DND-41 (cell line): ENCODE data around the gene MESP2.

Experiments used
- ATAC-seq: fragments of 200-7000 bp; cut with Tn5 transposase; 3 replicates; pipeline ENCODE4 v1.9.1; 2021; ENCODE audit warnings: low read depth; ENCODE audit not compliant: insufficient read depth
- DNase-seq: peaks from one replicate; pipeline ENCODE4 v3.0.0-alpha.2; 2020
- H2AFZ ChIP-seq: 2 replicates; pipeline ENCODE4 v1.6.0; 2012; ENCODE audit warnings: low read depth, low read length
- H3K27ac ChIP-seq: 2 replicates; pipeline ENCODE4 v1.5.1; 2012; ENCODE audit warnings: low read length, inconsistent platforms
- H3K27me3 ChIP-seq: fragments of 200-600 bp; sonication (generic); 2 replicates; pipeline ENCODE4 v1.6.0; 2012; ENCODE audit warnings: low read length, mild to moderate bottlenecking, inconsistent platforms; ENCODE audit not compliant: insufficient read depth, poor library complexity
- H3K36me3 ChIP-seq: 2 replicates; pipeline ENCODE4 v1.5.1; 2012; ENCODE audit warnings: low read length, inconsistent platforms; ENCODE audit not compliant: insufficient read depth
- H3K4me1 ChIP-seq: 2 replicates; pipeline ENCODE4 v1.5.1; 2012; ENCODE audit warnings: mild to moderate bottlenecking, low read length; ENCODE audit not compliant: insufficient read depth
- H3K4me2 ChIP-seq: 2 replicates; pipeline ENCODE4 v1.6.0; 2012; ENCODE audit warnings: mild to moderate bottlenecking, moderate library complexity, low read length, inconsistent platforms; ENCODE audit not compliant: insufficient read depth
- H3K4me3 ChIP-seq, 2 experiments: fragments of 200-600 bp in 1 of 2; shearing (Covaris generic) in 1 of 2; 2 replicates each; pipeline ENCODE4 v1.5.1; 2012 to 2016; ENCODE audit warnings: inconsistent platforms in 2 of 2, low read length in 2 of 2, mild to moderate bottlenecking in 2 of 2, low read depth in 1 of 2, moderate library complexity in 1 of 2
- H3K79me2 ChIP-seq: 2 replicates; pipeline ENCODE4 v1.6.0; 2012; ENCODE audit warnings: low read length, inconsistent platforms; ENCODE audit not compliant: insufficient read depth
- H3K9ac ChIP-seq: 2 replicates; pipeline ENCODE4 v1.6.0; 2012; ENCODE audit warnings: low read depth, mild to moderate bottlenecking, inconsistent platforms, low read length, moderate library complexity
- H3K9me3 ChIP-seq: 2 replicates; pipeline ENCODE4 v1.5.1; 2012; ENCODE audit warnings: low read length, moderate library complexity, mild to moderate bottlenecking, inconsistent platforms; ENCODE audit not compliant: insufficient read depth, severe bottlenecking
- H4K20me1 ChIP-seq: 2 replicates; pipeline ENCODE4 v1.6.0; 2012; ENCODE audit warnings: low read length; ENCODE audit not compliant: insufficient read depth
- CTCF ChIP-seq: IDR thresholded peaks from 2 replicates; pipeline ENCODE4 v1.5.1; 2012; ENCODE audit warnings: borderline replicate concordance, low read length, moderate library complexity, mild to moderate bottlenecking; ENCODE audit not compliant: poor library complexity, severe bottlenecking; ENCODE audit errors: extremely low read depth
- EZH2 ChIP-seq: IDR thresholded peaks from 3 replicates; pipeline ENCODE4 v1.6.1; 2012; ENCODE audit warnings: borderline replicate concordance, low read depth, mild to moderate bottlenecking, moderate library complexity, low read length, inconsistent platforms; ENCODE audit not compliant: severe bottlenecking

Gene MESP2

GRCh38 chr15:89805241-89806209, 29.4 kb downstream of the MESP2 start:
- no peaks in the 10 kb centered on the region for H3K4me1 ChIP-seq
- no peaks in the 10 kb centered on the region for H4K20me1 ChIP-seq
- H3K9ac ChIP-seq: no peak overlapping the region
- no peak overlapping the region for H2AFZ ChIP-seq
- no peak overlapping the region for H3K4me2 ChIP-seq
- TF ChIP-seq EZH2 (no peak), CTCF (no peak)
- no peak overlapping the region for H3K27ac ChIP-seq
- no peaks in the 10 kb centered on the region for H3K27me3 ChIP-seq
- ATAC-seq (no peak), DNase-seq (no peak)
- H3K79me2 ChIP-seq: no peaks in the 10 kb centered on the region
- H3K9me3 ChIP-seq: no peaks in the 10 kb centered on the region
- H3K36me3 ChIP-seq: no peaks in the 10 kb centered on the region
- H3K4me3 ChIP-seq: no peak overlapping the region

GRCh38 chr15:89806210-89806558, 30.1 kb downstream of the MESP2 start:
- no peak overlapping the region for H2AFZ ChIP-seq
- no peaks in the 10 kb centered on the region for H3K4me1 ChIP-seq
- no peaks in the 10 kb centered on the region for H4K20me1 ChIP-seq
- DNase-seq (no peak), ATAC-seq (no peak)
- H3K4me2 ChIP-seq: no peak overlapping the region
- H3K27ac ChIP-seq: no peak overlapping the region
- H3K27me3 ChIP-seq: no peaks in the 10 kb centered on the region
- no peak overlapping the region for H3K4me3 ChIP-seq
- TF ChIP-seq CTCF: no peak
- TF ChIP-seq EZH2: no peak
- H3K79me2 ChIP-seq: no peaks in the 10 kb centered on the region
- no peak overlapping the region for H3K9ac ChIP-seq
- no peaks in the 10 kb centered on the region for H3K36me3 ChIP-seq
- no peaks in the 10 kb centered on the region for H3K9me3 ChIP-seq

GRCh38 chr15:89806559-89807550, 30.7 kb downstream of the MESP2 start:
- Histone ChIP-seq H3K79me2 (no peaks in the 10 kb centered on the region), H4K20me1 (no peaks in the 10 kb centered on the region), H3K27me3 (no peaks in the 10 kb centered on the region), H3K9ac (no peak overlapping the region), H2AFZ (no peak overlapping the region), H3K4me1 (no peaks in the 10 kb centered on the region), H3K27ac (no peak overlapping the region), H3K4me3 (no peak overlapping the region), H3K9me3 (no peaks in the 10 kb centered on the region), H3K36me3 (no peaks in the 10 kb centered on the region), H3K4me2 (no peak overlapping the region)
- DNase-seq: no peak
- TF ChIP-seq CTCF (no peak), EZH2 (no peak)
- ATAC-seq: no peak
